K562 (cell line): ENCODE measurements around the gene FAM83E. TPM values are rescaled to one million over a fixed set of nuclear protein-coding genes. Genes with fewer than 3 reads are reported as not detected.

Experiments
- ATAC-seq: fragments of 200-7000 bp; cut with Tn5 transposase; 3 replicates; pipeline ENCODE4 v1.9.1; 2020; ENCODE audit warnings: moderate library complexity
- BruUV-seq: library from RNA; stranded (reverse); fragments of 400-500 nt; replicated peaks from 2 replicates; lab custom pipeline; 2021; lab: Mats Ljungman, UMichigan
- CTCF ChIA-PET: fragments of 300-600 bp; formaldehyde crosslinking; extraction: SDS; loops from one replicate; lab custom pipeline; 2021; ENCODE audit warnings: low intra/inter-chr PET ratio; lab: Yijun Ruan, JAX
- POLR2A ChIA-PET: fragments of 300-600, 350-650 bp; sonication (Branson Sonifier 250); formaldehyde crosslinking; extraction: SDS; loops from one replicate; lab custom pipeline; 2021; ENCODE audit warnings: antibody characterized with exemption, inconsistent platforms; lab: Yijun Ruan, JAX
- DNase-seq, 4 experiments: peaks; one replicate each; pipeline versions ENCODE4 v3.0.0 to v3.0.0-alpha.2; 2011 to 2018; ENCODE audit warnings: low spot score in 3 of 4, mixed read lengths in 3 of 4; ENCODE audit errors: extremely low read depth in 1 of 4
- FAIRE-seq: peaks from 2 replicates; lab custom pipeline; 2011; peaks lifted over from hg19 to GRCh38; lab: Jason Lieb, UNC
- H2AFZ ChIP-seq: 2 replicates; pipeline ENCODE4 v1.6.0; 2011; ENCODE audit warnings: low read depth, low read length, control low read depth, inconsistent platforms
- H3K27ac ChIP-seq: fragments of 200-600 bp; 3 replicates; pipeline ENCODE4 v1.8.0; 2011; ENCODE audit warnings: low read depth, mild to moderate bottlenecking, control low read depth, inconsistent platforms, low read length, moderate library complexity, mixed read lengths; ENCODE audit errors: extremely low read depth
- H3K27me3 ChIP-seq, 2 experiments: fragments of 300-600 bp in 1 of 2; 2 replicates in 1 of 2; 3 replicates in 1 of 2; pipeline versions ENCODE4 v1.6.0 to v1.8.0; 2011; ENCODE audit warnings: inconsistent platforms in 2 of 2, low read length in 2 of 2, mild to moderate bottlenecking in 1 of 2, mixed read lengths in 1 of 2, moderate library complexity in 1 of 2; ENCODE audit not compliant: control insufficient read depth in 2 of 2, insufficient read depth in 2 of 2
- H3K36me3 ChIP-seq: fragments of 300-600 bp; 3 replicates; pipeline ENCODE4 v1.8.0; 2011; ENCODE audit warnings: mild to moderate bottlenecking, low read length, inconsistent platforms; ENCODE audit not compliant: control insufficient read depth, insufficient read depth
- H3K4me1 ChIP-seq, 2 experiments: fragments of 200-600 bp in 1 of 2; replicated peaks in 1 of 2; 2 replicates in 1 of 2; 3 replicates in 1 of 2; pipeline versions ENCODE4 v1.5.1 to v1.8.0; 2011; ENCODE audit warnings: inconsistent platforms in 2 of 2, low read length in 2 of 2, mild to moderate bottlenecking in 1 of 2, mixed read lengths in 1 of 2, moderate library complexity in 1 of 2; ENCODE audit not compliant: control insufficient read depth in 2 of 2, insufficient read depth in 2 of 2
- H3K4me2 ChIP-seq: 2 replicates; pipeline ENCODE4 v1.6.1; 2011; ENCODE audit warnings: low read length, control low read depth, inconsistent platforms, mixed read lengths; ENCODE audit not compliant: insufficient read depth
- H3K4me3 ChIP-seq: fragments of 200-600 bp; sonication (generic), shearing (Covaris generic); 2 replicates; pipeline ENCODE4 v1.5.1; 2016; ENCODE audit warnings: control low read depth, inconsistent platforms
- H3K79me2 ChIP-seq: fragments of 200-600 bp; 3 replicates; pipeline ENCODE4 v1.8.0; 2011; ENCODE audit warnings: low read length, inconsistent platforms; ENCODE audit not compliant: control insufficient read depth, insufficient read depth
- H3K9ac ChIP-seq, 2 experiments: 2 replicates each; pipeline versions ENCODE4 v1.6.0 to v1.6.1; 2011; ENCODE audit warnings: low read depth in 2 of 2, low read length in 2 of 2, control low read depth in 1 of 2, inconsistent platforms in 1 of 2, mild to moderate bottlenecking in 1 of 2, mixed read lengths in 1 of 2; ENCODE audit not compliant: insufficient read depth in 1 of 2
- H3K9me1 ChIP-seq: one replicate; pipeline ENCODE4 v1.6.0; 2011; ENCODE audit warnings: inconsistent platforms, mild to moderate bottlenecking, low read length, moderate library complexity; ENCODE audit not compliant: control insufficient read depth, insufficient read depth
- H3K9me3 ChIP-seq: replicated peaks from 2 replicates; pipeline ENCODE4 v1.5.1; 2011; ENCODE audit warnings: low read depth, low read length, inconsistent platforms; ENCODE audit not compliant: control insufficient read depth, insufficient read depth
- H4K20me1 ChIP-seq: replicated peaks from 2 replicates; pipeline ENCODE4 v1.6.1; 2011; ENCODE audit warnings: low read length, inconsistent platforms, mixed read lengths; ENCODE audit not compliant: control insufficient read depth, insufficient read depth
- ARID3A ChIP-seq: IDR thresholded peaks from 2 replicates; pipeline ENCODE4 v1.6.1; 2012; ENCODE audit warnings: low read depth, low read length, improper control_type of control experiment, borderline replicate concordance
- FOSL1 ChIP-seq: fragments of 200-800 bp; sonication (Bioruptor generic); conservative IDR thresholded peaks from 2 replicates; pipeline ENCODE4 v1.6.1; 2016; ENCODE audit warnings: missing genetic modification characterization, missing compliant biosample characterization
- HNRNPL ChIP-seq: fragments of 200-400 bp; formaldehyde crosslinking; IDR thresholded peaks from 2 replicates; pipeline ENCODE4 v1.6.1; 2017; ENCODE audit warnings: low read depth, mild to moderate bottlenecking, low read length
- PRPF4 ChIP-seq: fragments of 200-400 bp; formaldehyde crosslinking; IDR thresholded peaks from one replicate; pipeline ENCODE4 v1.6.1; 2017; ENCODE audit warnings: low read length, low read depth, mild to moderate bottlenecking; ENCODE audit not compliant: insufficient read depth, poor library complexity, severe bottlenecking
- U2AF2 ChIP-seq: fragments of 200-400 bp; formaldehyde crosslinking; optimal IDR thresholded peaks from 2 replicates; pipeline ENCODE3; 2017; ENCODE audit warnings: low read depth, mild to moderate bottlenecking, low read length
- ZBTB33 ChIP-seq: sonication (generic); formaldehyde crosslinking; IDR thresholded peaks from 2 replicates; pipeline ENCODE4 v1.8.1; 2023; ENCODE audit warnings: mild to moderate bottlenecking, missing genetic modification reagents
- ZNF76 ChIP-seq: fragments of 250-450 bp; sonication (Bioruptor Pico); IDR thresholded peaks from 2 replicates; pipeline ENCODE4 v1.4.0; 2020; ENCODE audit warnings: mild to moderate bottlenecking, moderate library complexity, borderline replicate concordance
- ZSCAN32 ChIP-seq: fragments of 450-650 bp; formaldehyde crosslinking; IDR thresholded peaks from 2 replicates; pipeline ENCODE4 v1.4.0; 2020; ENCODE audit warnings: mild to moderate bottlenecking, moderate library complexity
- WGBS: fragments of 100-300 bp; shearing (Covaris generic); methylation state at CpG from one replicate; pipeline ENCODE4 v1.1.6; 2016; ENCODE audit warnings: low coverage, mixed read lengths; ENCODE audit not compliant: insufficient coverage; ENCODE audit errors: missing lambda C conversion rate; 5-methylcytosine and 5-hydroxymethylcytosine counted together
- in situ Hi-C: fragments of 300-500 bp; cut with MboI; formaldehyde crosslinking; loops from 4 replicates; pipeline ENCODE4 v1.15.0; 2018; ENCODE audit warnings: inconsistent platforms, mixed read lengths
- intact Hi-C: fragments of 100-400 bp; cut with micrococcal nuclease; formaldehyde crosslinking; loops from 2 replicates; pipeline ENCODE4 v1.14.2; 2022
- polyA plus RNA-seq, 8 experiments: library from polyadenylated mRNA; depleted of rRNA in 4 of 8; stranded (reverse) in 5 of 8; unstranded in 3 of 8; fragments of >200 nt; fragmentation: Nextera tagmentation in 2 of 8; fragmentation: Illumina TruSeq in 1 of 8; extraction: Ambion mirVana in 2 of 8; extraction: Trizol in 1 of 8; gene quantifications; 2 replicates each; pipeline versions ENCODE4 v1.2.1 to v1.2.3, GENCODE V29; 2011 to 2014; ENCODE audit warnings: inconsistent platforms in 1 of 8, missing spikeins in 1 of 8
- total RNA-seq, 7 experiments: library from RNA; depleted of rRNA in 6 of 7; stranded (reverse); fragments of >200 nt in 6 of 7; fragmentation: Illumina TruSeq in 2 of 7; extraction: Trizol in 2 of 7; gene quantifications; 2 replicates each; pipeline versions ENCODE4 v1.2.1 to v1.2.3, GENCODE V29; 2011 to 2021; ENCODE audit warnings: low replicate concordance in 1 of 7

The FAM83E gene
- total and polyA plus RNA-seq, 9 of the 15 experiments (the other 6 are each of a cell fraction or from before 2014, with no cell fraction given) = 0.15 to 0.87 (median 0.29) TPM; not detected in 4

GRCh38 chr19:48629599-48630295 is 14.9 kb upstream of the FAM83E start (continued):
- TF ChIP-seq ZBTB33 (CRISPR knock-in tag) (peak; percentile 95), ZNF76 (CRISPR knock-in tag) (no peak), HNRNPL (0 out of 2 replicates have a peak, but pooled peaks have one; percentile 39), ARID3A (no peak), FOSL1 (tag) (no peak)

DNA sequence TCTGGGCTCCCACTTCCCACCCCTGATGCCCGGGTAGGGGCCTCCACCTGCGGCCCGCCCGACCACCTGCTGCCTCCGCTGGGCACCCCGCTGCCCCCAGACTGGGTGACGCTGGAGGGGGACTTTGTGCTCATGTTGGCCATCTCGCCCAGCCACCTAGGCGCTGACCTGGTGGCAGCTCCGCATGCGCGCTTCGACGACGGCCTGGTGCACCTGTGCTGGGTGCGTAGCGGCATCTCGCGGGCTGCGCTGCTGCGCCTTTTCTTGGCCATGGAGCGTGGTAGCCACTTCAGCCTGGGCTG is 14.4 kb upstream of the FAM83E start:
- POLR2A ChIA-PET = interaction anchor here (1.4 kb wide), 1 partner anchor 10 kb away, joined by 15 read pairs; the partner anchor contains the start of genes RPL18 and SPHK2
- CTCF ChIA-PET = no interaction called here
- no peak for TF ChIP-seq U2AF2
- TF ChIP-seq ZSCAN32 (CRISPR knock-in tag) = no peak
- no peak for TF ChIP-seq PRPF4
- no peaks in the 10 kb centered on the region for H4K20me1 ChIP-seq
- H3K4me3 ChIP-seq = no peak overlapping the region
- H3K9me1 ChIP-seq = peaks cover 4% of the 10 kb centered on the region
- H3K4me1 ChIP-seq = peaks cover 29 to 77% of the 10 kb centered on the region in 2 experiments
- in situ Hi-C loops (no loop called here), intact Hi-C loops (no loop called here)
- peak overlapping the region in 1 of 2 experiments; percentile 62; a peak in 1 of 4 replicates for H3K9ac ChIP-seq
- no peaks in the 10 kb centered on the region for H3K9me3 ChIP-seq
- H3K79me2 ChIP-seq = no peaks in the 10 kb centered on the region
- DNase-seq (no peak), ATAC-seq (no peak), FAIRE-seq (no peak)
- BruUV-seq = no TSS peak
- no peak overlapping the region for H3K27ac ChIP-seq
- H2AFZ ChIP-seq = no peak overlapping the region
- no peak overlapping the region for H3K4me2 ChIP-seq
- no peaks in the 10 kb centered on the region for H3K27me3 ChIP-seq
- WGBS = 95% methylated on average over 8 of the region's 22 CpGs
- peaks cover 5% of the 10 kb centered on the region; the same call in 1 of the 3 replicates for H3K36me3 ChIP-seq
